HG02852 (cell line): ENCODE results near the gene S100A4.
"Not testable (repeated sequence)": the region's sequence is repeated elsewhere in the genome, so short reads cannot be mapped to it uniquely, and the experiment has no call there.

ENCODE experiments used
- ATAC-seq: cut with Tn5 transposase; IDR thresholded peaks from one replicate; pipeline ENCODE4 v1.9.1; 2021; ENCODE audit warnings: mild to moderate bottlenecking, moderate library complexity; ENCODE audit not compliant: unreplicated experiment

S100A4 gene

GRCh38 chr1:153568367-153569099 is 22.9 kb upstream of the S100A4 start:
- no peak for ATAC-seq

DNA sequence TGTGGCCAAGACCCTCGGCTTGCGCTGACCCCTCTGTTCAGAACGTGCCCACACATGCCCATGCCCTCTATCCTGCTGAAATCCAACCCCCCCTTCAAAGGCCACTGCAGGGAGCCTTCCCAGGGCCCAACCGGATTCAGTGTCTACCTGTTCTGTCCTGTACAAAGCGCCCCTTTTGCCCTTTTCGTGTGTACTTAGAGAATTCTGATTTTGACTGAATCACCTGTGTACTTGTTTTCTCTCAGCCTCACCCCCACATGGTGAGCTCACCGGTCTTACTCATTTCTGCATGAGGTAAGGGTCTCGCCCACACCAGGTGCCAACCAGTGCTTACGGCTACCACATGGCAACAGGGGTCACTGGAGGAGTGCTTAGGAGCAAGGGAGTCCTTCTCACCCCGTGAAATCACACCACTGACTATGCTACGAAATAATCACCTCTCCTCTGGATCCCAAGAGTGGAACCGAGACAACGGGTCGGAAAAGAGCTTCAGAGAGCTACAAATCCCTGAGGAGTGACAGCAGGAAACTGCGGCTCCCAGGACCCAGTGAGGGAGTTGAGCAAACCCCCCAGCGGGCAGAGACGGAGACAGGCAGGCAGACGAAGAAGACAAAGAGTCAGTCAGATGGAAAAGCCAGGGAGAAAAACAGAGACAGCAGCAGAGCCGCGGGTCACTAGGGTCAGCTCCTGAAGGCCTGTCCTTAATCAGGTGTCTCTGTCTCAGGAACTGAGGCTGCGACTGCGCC is 22.2 kb upstream of the S100A4 start:
- ATAC-seq: no peak

DNA sequence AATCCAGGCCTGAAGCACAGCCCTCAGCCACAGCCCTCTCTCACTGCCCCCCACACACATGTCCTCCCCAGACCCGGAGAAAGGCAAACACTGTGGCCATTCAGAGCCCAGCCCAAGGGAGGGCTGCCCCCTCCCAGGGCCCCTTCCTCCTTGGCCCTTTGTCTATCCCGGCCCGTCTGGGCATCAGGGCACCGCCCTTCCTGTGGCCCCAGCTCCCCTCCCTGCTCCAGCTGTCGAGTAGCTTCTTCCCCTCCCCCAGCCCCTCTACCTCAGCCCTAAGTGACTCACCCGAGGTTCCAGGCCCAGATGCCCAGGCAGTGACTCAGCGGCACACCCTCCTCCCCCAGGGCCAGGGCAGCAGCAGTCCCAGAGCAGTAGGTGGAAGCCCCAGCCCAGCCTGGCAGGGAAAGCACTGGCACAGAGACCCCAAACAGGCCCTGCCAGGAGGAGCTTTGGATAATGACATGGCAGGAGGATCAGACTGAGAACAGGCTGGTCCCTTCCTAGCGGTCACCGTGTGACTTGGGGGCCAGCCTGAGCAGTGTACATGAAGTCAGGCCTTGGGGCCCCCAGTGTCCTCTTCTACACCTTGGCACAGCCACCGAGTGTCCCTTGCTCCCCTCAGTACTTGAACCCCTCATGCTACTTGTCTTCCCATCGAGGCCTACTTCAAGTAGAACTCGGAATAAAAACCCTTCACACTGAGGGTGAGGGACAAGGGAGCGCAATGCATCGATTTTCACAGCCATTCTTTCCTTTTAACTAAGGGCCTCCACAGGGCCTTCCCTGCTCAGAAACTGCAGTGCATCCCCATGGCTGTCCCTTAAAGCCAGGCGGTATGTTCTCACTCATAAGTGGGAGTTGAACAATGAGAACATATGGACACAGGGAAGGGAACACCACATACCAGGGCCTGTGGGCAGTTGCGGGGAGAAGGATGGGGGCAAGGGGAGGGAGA is 21.1 kb upstream of the S100A4 start:
- no peak for ATAC-seq

- no peak for ATAC-seq
These were observed 20.1 kb upstream of the S100A4 start, which contains the start of gene S100A2 for GRCh38 chr1:153565529-153566374. Gene S100A2, minus strand, starts transcription at chr1:153565844. Its CDS starts 1,967 bp downstream, at chr1:153563877.

- no peak for ATAC-seq
These were observed 18.4 kb upstream of the S100A4 start for GRCh38 chr1:153563991-153564390.

- no peak for ATAC-seq
These were observed 17.9 kb upstream of the S100A4 start for GRCh38 chr1:153563483-153563901.

DNA sequence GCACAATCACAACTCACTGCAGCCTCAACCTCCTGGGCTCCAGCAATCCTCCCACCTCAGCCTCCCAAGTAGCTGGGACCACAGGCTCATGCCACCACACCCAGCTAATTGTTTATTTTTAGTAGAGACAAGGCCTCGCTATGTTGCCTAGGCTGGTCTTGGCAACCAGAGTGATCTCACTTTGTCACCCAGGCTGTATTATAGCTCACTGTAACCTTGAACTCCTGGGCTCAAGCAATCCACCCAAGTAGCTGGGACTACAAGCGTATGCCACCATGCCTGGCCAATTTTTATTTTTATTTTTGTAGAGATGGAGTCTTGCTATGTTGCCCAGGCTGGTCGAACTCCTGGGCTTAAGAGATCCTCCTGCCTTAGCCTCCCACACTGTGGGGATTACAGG is 16.4 kb upstream of the S100A4 start:
- ATAC-seq: not testable (repeated sequence)

DNA sequence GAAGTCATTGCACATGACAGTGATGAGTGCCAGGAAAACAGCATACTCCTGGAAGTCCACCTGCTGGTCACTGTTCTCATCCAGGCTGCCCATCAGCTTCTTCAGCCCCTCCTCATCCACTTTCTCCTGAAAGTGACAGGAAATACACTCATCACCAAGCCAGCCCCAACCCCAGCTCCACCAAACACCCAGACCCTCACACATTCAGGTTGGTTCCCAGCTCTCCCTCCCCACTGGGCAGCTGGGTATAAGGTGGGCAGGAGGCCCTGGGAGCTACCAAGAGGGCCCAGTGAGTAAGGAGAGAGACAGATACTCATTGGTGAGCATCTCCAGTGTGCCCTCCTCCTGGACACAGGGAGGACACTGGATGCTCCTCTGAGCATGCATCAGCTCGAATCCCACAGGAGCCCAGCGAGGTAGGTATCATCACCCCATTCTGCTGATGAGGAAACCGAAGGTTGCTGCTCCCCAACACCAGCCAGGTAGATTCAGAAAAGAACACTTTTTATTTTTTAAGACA is 15.9 kb upstream of the S100A4 start:
- ATAC-seq: no peak

DNA sequence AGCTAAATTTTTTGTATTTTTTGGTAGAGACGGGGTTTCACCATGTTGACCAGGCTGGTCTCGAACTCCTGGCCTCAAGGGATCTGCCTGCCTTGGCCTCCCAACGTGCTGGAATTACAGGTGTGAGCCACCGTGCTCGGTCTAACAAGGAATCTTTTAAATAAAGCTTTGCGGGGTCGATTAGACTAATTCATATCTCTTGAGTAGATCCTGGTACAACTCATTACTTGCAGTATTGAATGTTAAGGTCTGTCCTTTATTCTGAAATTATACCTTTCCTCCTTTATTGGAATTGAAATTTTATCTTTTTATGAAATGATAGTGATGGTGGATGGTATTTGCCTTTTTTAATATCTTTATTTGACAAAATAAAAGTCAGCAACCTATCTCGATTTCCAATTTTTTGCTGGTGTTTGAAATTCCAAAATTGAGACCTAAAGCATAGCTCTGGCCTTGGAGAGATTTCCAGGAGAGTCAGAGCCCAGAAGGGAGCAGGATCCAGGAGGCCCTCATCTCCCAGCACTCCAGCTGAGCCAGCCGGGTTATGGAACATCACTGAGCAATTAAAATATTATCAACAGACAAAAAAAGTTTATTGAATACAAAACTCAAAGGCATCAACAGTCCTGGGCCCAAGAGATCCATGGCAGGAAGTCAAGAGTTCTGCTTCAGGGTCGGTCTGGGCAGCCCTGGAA is 15.3 kb upstream of the S100A4 start:
- no peak for ATAC-seq

DNA sequence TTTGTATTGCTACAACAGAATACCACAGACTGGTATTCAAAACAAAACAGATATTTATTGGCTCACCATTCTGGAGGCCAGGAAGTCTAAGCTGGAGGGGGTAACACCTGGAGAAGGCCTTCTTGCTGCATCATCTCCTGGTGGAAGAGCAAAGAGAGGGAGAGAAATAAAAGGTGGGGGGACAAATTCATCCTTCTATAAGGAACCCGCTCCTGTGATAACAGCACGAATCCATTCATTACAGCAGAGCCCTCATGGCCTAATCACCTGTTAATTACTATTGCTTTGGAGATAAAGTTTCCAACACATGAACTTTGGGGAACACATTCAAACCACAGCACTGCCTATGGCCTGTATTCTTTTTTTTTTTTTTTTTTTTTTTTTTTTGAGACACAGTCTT is 14.6 kb upstream of the S100A4 start:
- ATAC-seq: no peak

- no peak for ATAC-seq
These were observed 12.3 kb upstream of the S100A4 start for GRCh38 chr1:153557877-153558276.

GRCh38 chr1:153556348-153556747 is 10.7 kb upstream of the S100A4 start:
- no peak for ATAC-seq

DNA sequence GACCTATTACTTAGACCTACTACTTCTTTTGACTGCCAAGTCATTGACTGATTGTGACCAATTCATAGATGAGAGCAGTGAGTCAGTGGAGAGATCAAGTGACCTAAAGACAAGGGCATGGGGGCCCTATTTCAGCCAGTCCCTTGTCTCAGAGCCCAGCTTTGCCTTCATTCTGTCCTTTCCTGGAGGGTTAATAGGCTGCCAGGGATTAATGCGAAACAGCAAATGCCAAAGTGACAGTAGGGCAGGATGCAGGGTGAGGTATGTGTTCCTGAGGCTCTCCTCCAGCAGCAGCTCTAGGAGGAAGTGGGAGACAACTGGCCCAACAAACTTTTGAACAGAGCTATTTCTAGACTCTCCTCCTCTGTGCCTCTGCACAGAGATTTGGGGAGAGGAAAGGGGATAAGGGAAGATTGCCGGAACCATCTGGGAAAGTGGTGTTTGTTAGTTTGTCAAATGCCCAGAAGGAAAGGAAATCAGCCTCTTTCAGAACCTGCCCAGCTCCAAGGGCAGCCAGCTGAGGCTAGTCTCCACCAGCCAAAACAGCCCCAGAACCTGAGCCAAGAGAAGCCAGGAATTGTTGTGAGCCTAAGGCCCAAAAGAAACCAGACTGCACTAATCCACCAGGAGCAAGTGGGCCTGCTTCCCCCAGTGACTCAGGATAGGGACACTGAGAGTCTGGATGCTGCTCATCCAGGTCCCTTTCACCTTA is 8.4 kb upstream of the S100A4 start:
- no peak for ATAC-seq

DNA sequence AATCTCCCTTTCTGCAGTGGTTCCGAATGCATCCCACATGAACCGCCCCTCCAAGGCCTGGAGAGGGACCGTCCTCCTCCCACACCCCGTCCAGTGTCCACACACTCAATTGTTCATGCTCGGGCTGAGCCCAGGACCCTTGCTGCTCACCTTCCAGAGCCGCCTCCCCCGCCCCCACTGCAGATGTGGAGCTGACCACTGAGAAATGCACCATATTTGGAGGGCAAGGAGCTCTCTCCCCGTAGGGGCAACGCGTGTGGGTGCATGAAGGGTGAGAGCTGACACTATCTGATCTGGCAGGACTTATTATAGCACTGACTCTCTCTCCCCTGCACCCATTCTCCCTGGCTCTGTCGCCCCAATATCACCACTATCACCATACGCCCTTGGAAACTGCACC is 7.5 kb upstream of the S100A4 start:
- no peak for ATAC-seq

- no peak for ATAC-seq
These were observed 6.7 kb upstream of the S100A4 start for GRCh38 chr1:153552335-153552734.

- no peak for ATAC-seq
These were observed 5.4 kb upstream of the S100A4 start for GRCh38 chr1:153550827-153551500.

GRCh38 chr1:153550398-153550758 is 4.8 kb upstream of the S100A4 start:
- no peak for ATAC-seq

DNA sequence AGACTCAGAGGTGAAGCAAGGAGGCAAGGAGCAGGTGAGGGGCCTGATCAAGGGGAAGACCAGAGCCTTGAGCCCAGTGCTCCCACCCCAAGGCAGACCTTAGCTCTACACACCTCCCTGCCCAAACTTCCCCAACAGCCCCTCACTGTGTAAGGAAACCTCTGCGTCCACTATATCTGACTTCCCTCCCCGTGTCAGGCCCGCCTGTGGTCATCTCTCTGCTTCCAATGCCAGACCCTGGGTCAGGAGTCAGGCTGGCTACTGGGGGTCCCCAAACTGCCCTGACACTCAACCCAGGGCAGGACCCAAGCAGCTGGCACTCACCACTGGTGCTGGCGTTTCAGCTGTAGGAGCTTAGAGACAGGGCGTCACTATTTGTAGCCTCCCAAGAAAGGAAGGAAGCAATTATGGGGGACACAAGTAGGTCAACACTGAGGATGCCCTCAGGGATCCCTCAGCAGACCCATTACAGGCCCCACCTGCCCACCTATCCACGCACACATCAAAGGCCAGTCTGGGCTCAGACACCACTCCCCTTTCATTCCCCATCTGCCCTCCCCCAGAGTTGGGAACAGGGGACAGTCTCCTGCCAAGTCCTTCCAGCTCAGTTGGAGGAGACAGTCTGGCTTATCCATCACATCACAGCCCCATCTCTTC is 4.3 kb upstream of the S100A4 start:
- ATAC-seq: no peak
